Spinal cord (tissue), 10 donors: Measurements from ENCODE around the gene KRR1. TPM values are rescaled to one million over a fixed set of nuclear protein-coding genes. Genes with fewer than 3 reads are reported as not detected.
"Not testable (repeated sequence)": the region's sequence is repeated elsewhere in the genome, so short reads cannot be mapped to it uniquely, and the experiment has no call there.

Experiments used
- DNase-seq, 6 donors: peaks; one replicate each; pipeline versions ENCODE4 v3.0.0 to v3.0.0-alpha.2; 2013 to 2015; ENCODE audit warnings: low spot score in 6 of 6, low read depth in 4 of 6
- H3K27ac ChIP-seq: one replicate; pipeline ENCODE4 v1.5.1; 2013; ENCODE audit warnings: low read depth, low read length, control low read depth
- H3K27me3 ChIP-seq: one replicate; pipeline ENCODE4 v1.6.1; 2013; ENCODE audit warnings: low read length; ENCODE audit not compliant: control insufficient read depth, insufficient read depth
- H3K36me3 ChIP-seq: one replicate; pipeline ENCODE4 v1.6.1; 2013; ENCODE audit warnings: low read length; ENCODE audit not compliant: control insufficient read depth, insufficient read depth
- H3K4me1 ChIP-seq: one replicate; pipeline ENCODE4 v1.6.1; 2013; ENCODE audit warnings: low read length; ENCODE audit not compliant: control insufficient read depth, insufficient read depth
- H3K4me3 ChIP-seq: one replicate; pipeline ENCODE4 v1.5.1; 2013; ENCODE audit warnings: low read depth, low read length, control low read depth
- H3K9me3 ChIP-seq: one replicate; pipeline ENCODE4 v1.6.1; 2013; ENCODE audit warnings: low read length; ENCODE audit not compliant: control insufficient read depth, insufficient read depth
- whole genome bisulfite sequencing: methylation state at CpG from one replicate; pipeline ENCODE4 v1.1.5; 2013; ENCODE audit warnings: missing lambda C conversion rate; ENCODE audit not compliant: insufficient coverage; 5-methylcytosine and 5-hydroxymethylcytosine counted together
- polyA plus RNA-seq, 2 donors: library from polyadenylated mRNA; unstranded; fragments of 120-200 nt; gene quantifications; one replicate each; pipeline ENCODE4 v1.2.1, GENCODE V29; 2013; ENCODE audit not compliant: insufficient read length in 2 of 2
- total RNA-seq, 2 donors: library from RNA; depleted of rRNA in 1 of 2; stranded (reverse); fragments of 120-200 nt in 1 of 2; fragments of >200 nt in 1 of 2; gene quantifications; one replicate each; pipeline versions ENCODE4 v1.2.3 to v1.2.4, GENCODE V29; 2013 to 2014
- donor health status: healthy.

KRR1 gene
- total and polyA plus RNA-seq, 4 donors: 30.5 to 79.5 (median 40.5) TPM

GRCh38 chr12:75528692-75529091 is 17.3 kb upstream of the KRR1 start:
- Histone ChIP-seq H3K4me3 (no peak overlapping the region), H3K27me3 (no peaks in the 10 kb centered on the region), H3K27ac (no peak overlapping the region), H3K4me1 (no peaks in the 10 kb centered on the region), H3K36me3 (no peaks in the 10 kb centered on the region), H3K9me3 (no peaks in the 10 kb centered on the region)
- 89% methylated on average over 1 of the region's 2 CpGs for WGBS
- DNase-seq: no peak

GRCh38 chr12:75528272-75528671 is 16.9 kb upstream of the KRR1 start:
- WGBS: 63% methylated on average over 2 of the region's 2 CpGs
- peak in 1 of 6 donors; percentile 43 for DNase-seq
- no peaks in the 10 kb centered on the region for H3K9me3 ChIP-seq

GRCh38 chr12:75526655-75527511 is 15.5 kb upstream of the KRR1 start:
- H3K4me1 ChIP-seq: no peaks in the 10 kb centered on the region
- H3K9me3 ChIP-seq: no peaks in the 10 kb centered on the region
- no peaks in the 10 kb centered on the region for H3K36me3 ChIP-seq
- WGBS: 5% methylated on average over 2 of the region's 4 CpGs
- no peaks in the 10 kb centered on the region for H3K27me3 ChIP-seq
- peak; percentile 29 to 92 (median 54) for DNase-seq
- H3K4me3 ChIP-seq: no peak overlapping the region
- H3K27ac ChIP-seq: no peak overlapping the region

More at GRCh38 chr12:75528272-75528671, 16.9 kb upstream of the KRR1 start:
- Histone ChIP-seq H3K36me3 (no peaks in the 10 kb centered on the region), H3K27me3 (no peaks in the 10 kb centered on the region), H3K4me1 (no peaks in the 10 kb centered on the region), H3K27ac (no peak overlapping the region), H3K4me3 (no peak overlapping the region)

GRCh38 chr12:75525263-75525662 is 13.9 kb upstream of the KRR1 start:
- Histone ChIP-seq H3K36me3 (no peaks in the 10 kb centered on the region), H3K27me3 (no peaks in the 10 kb centered on the region), H3K4me1 (no peaks in the 10 kb centered on the region), H3K27ac (no peak overlapping the region), H3K9me3 (no peaks in the 10 kb centered on the region), H3K4me3 (no peak overlapping the region)
- DNase-seq: peak in 1 of 6 donors; percentile 27
- no CpG with 5 or more reads among the region's 1 CpG for WGBS

GRCh38 chr12:75522124-75522523 is 10.7 kb upstream of the KRR1 start:
- not testable (repeated sequence) for H3K27ac ChIP-seq, H3K27me3 ChIP-seq, H3K9me3 ChIP-seq, H3K36me3 ChIP-seq, H3K4me3 ChIP-seq, DNase-seq, H3K4me1 ChIP-seq
- WGBS: 75% methylated on average over 2 of the region's 5 CpGs

GRCh38 chr12:75521224-75521623 is 9.8 kb upstream of the KRR1 start:
- not testable (repeated sequence) for H3K4me1 ChIP-seq, H3K27ac ChIP-seq, H3K27me3 ChIP-seq, DNase-seq, H3K36me3 ChIP-seq, H3K4me3 ChIP-seq, H3K9me3 ChIP-seq

- DNase-seq: no peak
- 94% methylated on average over 2 of the region's 4 CpGs for WGBS
- Histone ChIP-seq H3K4me3 (no peak overlapping the region), H3K36me3 (no peaks in the 10 kb centered on the region), H3K27ac (no peak overlapping the region), H3K27me3 (no peaks in the 10 kb centered on the region), H3K4me1 (peaks cover 3% of the 10 kb centered on the region), H3K9me3 (no peaks in the 10 kb centered on the region)
Measured at GRCh38 chr12:75509621-75510020, 1.8 kb downstream of the KRR1 start.

GRCh38 chr12:75508159-75508558 is 3.2 kb downstream of the KRR1 start:
- DNase-seq: no peak
- Histone ChIP-seq H3K9me3 (no peaks in the 10 kb centered on the region), H3K36me3 (no peaks in the 10 kb centered on the region), H3K27me3 (no peaks in the 10 kb centered on the region), H3K4me1 (peaks cover 3% of the 10 kb centered on the region), H3K4me3 (no peak overlapping the region), H3K27ac (no peak overlapping the region)
- 84% methylated on average over 2 of the region's 2 CpGs for WGBS

GRCh38 chr12:75507086-75507485 is 4.3 kb downstream of the KRR1 start:
- no peak overlapping the region for H3K27ac ChIP-seq
- H3K36me3 ChIP-seq: no peaks in the 10 kb centered on the region
- no CpG with 5 or more reads among the region's 2 CpGs for WGBS
- DNase-seq: no peak
- H3K9me3 ChIP-seq: no peaks in the 10 kb centered on the region
- no peak overlapping the region for H3K4me3 ChIP-seq
- peaks cover 3% of the 10 kb centered on the region for H3K4me1 ChIP-seq
- no peaks in the 10 kb centered on the region for H3K27me3 ChIP-seq

- H3K9me3 ChIP-seq: no peaks in the 10 kb centered on the region
- H3K27ac ChIP-seq: no peak overlapping the region
- no CpG with 5 or more reads among the region's 2 CpGs for WGBS
- H3K4me1 ChIP-seq: no peaks in the 10 kb centered on the region
- H3K27me3 ChIP-seq: no peaks in the 10 kb centered on the region
- DNase-seq: peak in 2 of 6 donors; percentile 42 to 68
- H3K36me3 ChIP-seq: no peaks in the 10 kb centered on the region
- no peak overlapping the region for H3K4me3 ChIP-seq
Measured at GRCh38 chr12:75505706-75506312, 5.6 kb downstream of the KRR1 start.
